ENCODE results near the gene WDR1. TPM values are rescaled to one million over a fixed set of nuclear protein-coding genes. Genes with fewer than 3 reads are reported as not detected.

WDR1 gene
- total RNA-seq, 1 donor from 2014 or later, result 96.0 TPM

DNA sequence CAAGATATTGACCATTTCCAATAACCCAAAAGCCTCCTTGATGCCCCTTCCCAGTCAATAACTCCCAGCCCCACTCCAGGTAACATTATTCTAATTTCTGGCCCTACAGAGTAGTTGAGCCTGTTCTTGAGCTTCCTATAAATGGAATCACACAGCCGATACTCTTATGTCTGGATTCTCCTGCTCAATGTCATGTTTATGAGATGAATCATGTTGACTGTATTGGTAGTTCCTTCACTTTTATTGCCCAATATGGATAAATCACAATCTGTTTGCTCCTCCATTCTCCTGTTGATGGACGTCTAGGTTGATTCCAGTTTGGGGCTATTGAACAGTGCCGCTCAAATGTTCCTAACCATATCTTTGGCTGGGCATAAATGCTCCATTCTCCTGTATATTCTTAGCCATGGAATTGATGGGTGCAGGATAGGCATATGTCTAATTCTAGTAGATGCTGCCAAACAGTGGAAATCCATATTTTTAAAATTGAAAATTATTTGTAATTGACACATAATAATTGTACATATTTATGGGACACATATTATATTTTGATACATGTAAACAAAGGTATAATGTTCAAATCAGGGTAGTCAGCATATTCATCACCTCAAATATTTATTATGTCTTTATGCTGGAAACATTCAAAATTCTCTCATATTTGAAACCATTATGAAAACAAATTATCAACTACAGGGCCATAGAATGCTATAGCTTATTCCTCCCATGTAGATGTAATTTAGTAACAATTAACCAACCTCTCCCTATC is 54.8 kb downstream of the WDR1 start:
- Histone ChIP-seq H3K36me3 (ENCODE audit: control insufficient read depth in 3 of 3, insufficient read depth in 3 of 3, low read length in 3 of 3) (peaks cover 0 to 6% (median 2%) of the 10 kb centered on the region in 3 donors), H3K27ac (ENCODE audit: low read depth, low read length) (no peak overlapping the region), H3K4me3 (ENCODE audit: low read length in 3 of 3) (no peak overlapping the region), H3K4me1 (ENCODE audit: control insufficient read depth in 3 of 3, insufficient read depth in 3 of 3, low read length in 3 of 3) (peaks cover 3 to 8% (median 3%) of the 10 kb centered on the region in 3 donors), H3K9me3 (ENCODE audit: control insufficient read depth in 3 of 3, low read length in 3 of 3) (no peaks in the 10 kb centered on the region), H3K9ac (ENCODE audit: low read depth in 1 of 3, low read length in 3 of 3) (no peak overlapping the region), H3K27me3 (ENCODE audit: control insufficient read depth in 3 of 3, insufficient read depth in 3 of 3, low read length in 3 of 3) (no peaks in the 10 kb centered on the region)

GRCh38 chr4:10058371-10058770 is 58.2 kb downstream of the WDR1 start:
- H3K4me1 ChIP-seq (ENCODE audit: control insufficient read depth in 3 of 3, insufficient read depth in 3 of 3, low read length in 3 of 3), result peaks cover 2 to 12% (median 6%) of the 10 kb centered on the region in 3 donors
- no peaks in the 10 kb centered on the region for H3K27me3 ChIP-seq (ENCODE audit: control insufficient read depth in 3 of 3, insufficient read depth in 3 of 3, low read length in 3 of 3)
- no peaks in the 10 kb centered on the region for H3K9me3 ChIP-seq (ENCODE audit: control insufficient read depth in 3 of 3, low read length in 3 of 3)
- H3K9ac ChIP-seq (ENCODE audit: low read depth in 1 of 3, low read length in 3 of 3), result no peak overlapping the region
- H3K27ac ChIP-seq (ENCODE audit: low read depth, low read length), result no peak overlapping the region
- H3K4me3 ChIP-seq (ENCODE audit: low read length in 3 of 3), result no peak overlapping the region
- H3K36me3 ChIP-seq (ENCODE audit: control insufficient read depth in 3 of 3, insufficient read depth in 3 of 3, low read length in 3 of 3), result no peaks in the 10 kb centered on the region

DNA sequence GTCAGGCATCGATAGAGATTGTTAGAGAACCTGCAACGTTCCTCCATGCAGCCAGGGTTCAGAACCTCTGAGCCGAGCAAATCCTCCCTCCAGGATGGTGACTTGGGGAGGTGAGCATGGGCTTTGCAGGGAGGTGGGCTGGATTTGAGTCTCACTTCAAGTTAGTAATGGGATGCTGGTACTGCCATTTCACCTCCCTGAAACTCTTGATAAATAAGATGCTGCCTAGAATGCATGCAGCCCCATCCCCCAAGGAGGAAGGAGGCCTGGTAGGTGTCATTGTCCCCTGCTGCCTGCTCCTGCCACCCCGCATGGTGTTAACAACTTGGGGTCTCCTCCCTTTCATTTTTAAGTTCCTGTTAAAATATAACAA is 59.6 kb downstream of the WDR1 start:
- Histone ChIP-seq H3K4me1 (ENCODE audit: control insufficient read depth in 3 of 3, insufficient read depth in 3 of 3, low read length in 3 of 3) (peaks cover 2 to 12% (median 6%) of the 10 kb centered on the region in 3 donors), H3K4me3 (ENCODE audit: low read length in 3 of 3) (no peak overlapping the region), H3K9ac (ENCODE audit: low read depth in 1 of 3, low read length in 3 of 3) (no peak overlapping the region), H3K9me3 (ENCODE audit: control insufficient read depth in 3 of 3, low read length in 3 of 3) (no peaks in the 10 kb centered on the region), H3K27ac (ENCODE audit: low read depth, low read length) (no peak overlapping the region), H3K36me3 (ENCODE audit: control insufficient read depth in 3 of 3, insufficient read depth in 3 of 3, low read length in 3 of 3) (no peaks in the 10 kb centered on the region), H3K27me3 (ENCODE audit: control insufficient read depth in 3 of 3, insufficient read depth in 3 of 3, low read length in 3 of 3) (no peaks in the 10 kb centered on the region)

- Histone ChIP-seq H3K9ac (ENCODE audit: low read depth in 1 of 3, low read length in 3 of 3) (no peak overlapping the region), H3K36me3 (ENCODE audit: control insufficient read depth in 3 of 3, insufficient read depth in 3 of 3, low read length in 3 of 3) (no peaks in the 10 kb centered on the region), H3K9me3 (ENCODE audit: control insufficient read depth in 3 of 3, low read length in 3 of 3) (no peaks in the 10 kb centered on the region), H3K27me3 (ENCODE audit: control insufficient read depth in 3 of 3, insufficient read depth in 3 of 3, low read length in 3 of 3) (no peaks in the 10 kb centered on the region), H3K4me1 (ENCODE audit: control insufficient read depth in 3 of 3, insufficient read depth in 3 of 3, low read length in 3 of 3) (peaks cover 2 to 12% (median 6%) of the 10 kb centered on the region in 3 donors), H3K27ac (ENCODE audit: low read depth, low read length) (no peak overlapping the region), H3K4me3 (ENCODE audit: low read length in 3 of 3) (no peak overlapping the region)
Observed at GRCh38 chr4:10056334-10057022, 60.1 kb downstream of the WDR1 start.

DNA sequence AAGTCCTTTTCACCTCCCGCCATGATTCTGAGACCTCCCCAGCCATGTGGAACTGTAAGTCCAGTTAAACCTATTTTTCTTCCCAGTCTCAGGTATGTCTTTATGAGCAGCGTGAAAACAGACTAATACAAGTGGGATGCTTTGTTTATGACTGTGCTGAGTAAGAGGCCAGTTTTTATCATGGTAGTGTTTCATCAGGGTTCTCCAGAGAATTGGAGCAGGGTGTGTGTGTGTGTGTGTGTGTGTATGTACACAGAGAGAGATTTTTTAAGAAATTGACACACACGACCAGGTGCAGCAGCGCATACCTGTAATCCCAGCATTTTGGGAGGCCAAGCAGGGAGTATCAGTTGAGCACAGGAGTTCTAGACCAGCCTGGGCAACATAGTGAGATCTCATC is 60.7 kb downstream of the WDR1 start:
- Histone ChIP-seq H3K4me1 (ENCODE audit: control insufficient read depth in 3 of 3, insufficient read depth in 3 of 3, low read length in 3 of 3) (peaks cover 2 to 12% (median 6%) of the 10 kb centered on the region in 3 donors), H3K9ac (ENCODE audit: low read depth in 1 of 3, low read length in 3 of 3) (no peak overlapping the region), H3K27me3 (ENCODE audit: control insufficient read depth in 3 of 3, insufficient read depth in 3 of 3, low read length in 3 of 3) (no peaks in the 10 kb centered on the region), H3K9me3 (ENCODE audit: control insufficient read depth in 3 of 3, low read length in 3 of 3) (no peaks in the 10 kb centered on the region), H3K36me3 (ENCODE audit: control insufficient read depth in 3 of 3, insufficient read depth in 3 of 3, low read length in 3 of 3) (no peaks in the 10 kb centered on the region), H3K27ac (ENCODE audit: low read depth, low read length) (no peak overlapping the region), H3K4me3 (ENCODE audit: low read length in 3 of 3) (no peak overlapping the region)

DNA sequence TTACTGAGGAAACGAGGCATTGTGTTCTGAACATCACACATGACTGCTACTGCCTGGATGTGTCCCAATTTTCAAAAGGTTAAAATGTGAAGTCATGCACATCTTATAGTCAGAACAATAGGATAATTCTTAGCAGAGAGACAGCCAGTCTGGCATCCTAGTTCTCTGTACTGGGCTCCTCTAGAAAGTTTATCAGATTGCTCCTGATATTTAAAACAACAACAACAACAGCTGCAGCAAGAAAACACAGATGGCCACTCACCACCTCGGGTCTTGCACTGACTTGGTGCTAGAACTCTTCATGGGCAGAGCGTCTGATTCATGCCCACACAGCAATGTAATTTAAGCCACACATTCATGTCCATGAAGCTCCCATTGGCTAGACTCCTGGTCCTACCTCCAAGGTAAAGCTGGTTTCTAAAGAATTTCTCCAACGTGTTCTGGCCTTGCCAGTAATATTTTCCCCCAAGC is 62.0 kb downstream of the WDR1 start:
- H3K36me3 ChIP-seq (ENCODE audit: control insufficient read depth in 3 of 3, insufficient read depth in 3 of 3, low read length in 3 of 3), result no peaks in the 10 kb centered on the region
- no peaks in the 10 kb centered on the region for H3K27me3 ChIP-seq (ENCODE audit: control insufficient read depth in 3 of 3, insufficient read depth in 3 of 3, low read length in 3 of 3)
- H3K9ac ChIP-seq (ENCODE audit: low read depth in 1 of 3, low read length in 3 of 3), result no peak overlapping the region
- H3K4me1 ChIP-seq (ENCODE audit: control insufficient read depth in 3 of 3, insufficient read depth in 3 of 3, low read length in 3 of 3), result peaks cover 2 to 12% (median 6%) of the 10 kb centered on the region in 3 donors
- no peak overlapping the region for H3K4me3 ChIP-seq (ENCODE audit: low read length in 3 of 3)
- H3K27ac ChIP-seq (ENCODE audit: low read depth, low read length), result no peak overlapping the region
- no peaks in the 10 kb centered on the region for H3K9me3 ChIP-seq (ENCODE audit: control insufficient read depth in 3 of 3, low read length in 3 of 3)

- no peaks in the 10 kb centered on the region for H3K27me3 ChIP-seq (ENCODE audit: control insufficient read depth in 3 of 3, insufficient read depth in 3 of 3, low read length in 3 of 3)
- H3K9me3 ChIP-seq (ENCODE audit: control insufficient read depth in 3 of 3, low read length in 3 of 3), result no peaks in the 10 kb centered on the region
- H3K4me3 ChIP-seq (ENCODE audit: low read length in 3 of 3), result no peak overlapping the region
- H3K9ac ChIP-seq (ENCODE audit: low read depth in 1 of 3, low read length in 3 of 3), result no peak overlapping the region
- H3K4me1 ChIP-seq (ENCODE audit: control insufficient read depth in 3 of 3, insufficient read depth in 3 of 3, low read length in 3 of 3), result peaks cover 2 to 12% (median 6%) of the 10 kb centered on the region in 3 donors
- H3K36me3 ChIP-seq (ENCODE audit: control insufficient read depth in 3 of 3, insufficient read depth in 3 of 3, low read length in 3 of 3), result no peaks in the 10 kb centered on the region
- H3K27ac ChIP-seq (ENCODE audit: low read depth, low read length), result no peak overlapping the region
Observed at GRCh38 chr4:10053635-10054453, 62.8 kb downstream of the WDR1 start.

DNA sequence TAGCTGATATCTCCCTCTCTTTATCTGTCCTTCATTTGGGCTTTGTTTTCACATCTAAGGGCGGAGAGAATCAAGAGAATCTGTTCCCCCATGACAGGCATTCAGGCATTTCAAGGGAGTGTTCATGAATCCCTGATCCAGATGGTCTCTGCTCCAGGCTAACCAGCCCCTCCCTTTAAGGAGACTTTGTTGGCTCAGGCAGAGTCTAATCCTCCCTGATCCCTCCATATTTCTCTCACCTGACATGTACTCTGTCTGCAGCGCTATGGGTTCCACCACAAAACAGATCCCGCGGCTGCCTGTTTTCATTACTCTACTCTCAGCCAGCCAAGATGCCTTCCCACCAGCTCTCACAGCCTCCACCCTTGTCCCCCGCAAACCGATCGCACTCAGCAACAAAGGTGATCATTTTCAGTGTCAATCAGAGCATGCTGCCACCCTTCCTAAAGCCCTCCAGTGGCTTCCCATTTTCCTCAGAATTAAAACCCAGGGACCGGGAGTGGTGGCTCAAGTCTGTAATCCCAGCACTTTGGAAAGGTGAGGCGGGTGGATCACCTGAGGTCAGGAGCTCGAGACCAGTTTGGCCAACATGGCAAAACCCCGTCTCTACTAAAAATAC is 65.0 kb downstream of the WDR1 start:
- Histone ChIP-seq H3K27me3 (ENCODE audit: control insufficient read depth in 3 of 3, insufficient read depth in 3 of 3, low read length in 3 of 3) (no peaks in the 10 kb centered on the region), H3K9me3 (ENCODE audit: control insufficient read depth in 3 of 3, low read length in 3 of 3) (no peaks in the 10 kb centered on the region), H3K36me3 (ENCODE audit: control insufficient read depth in 3 of 3, insufficient read depth in 3 of 3, low read length in 3 of 3) (no peaks in the 10 kb centered on the region), H3K4me3 (ENCODE audit: low read length in 3 of 3) (no peak overlapping the region), H3K9ac (ENCODE audit: low read depth in 1 of 3, low read length in 3 of 3) (no peak overlapping the region), H3K27ac (ENCODE audit: low read depth, low read length) (no peak overlapping the region), H3K4me1 (ENCODE audit: control insufficient read depth in 3 of 3, insufficient read depth in 3 of 3, low read length in 3 of 3) (peaks cover 2 to 12% (median 6%) of the 10 kb centered on the region in 3 donors)

GRCh38 chr4:10050721-10051120 is 65.9 kb downstream of the WDR1 start:
- Histone ChIP-seq H3K9me3 (ENCODE audit: control insufficient read depth in 3 of 3, low read length in 3 of 3) (no peaks in the 10 kb centered on the region), H3K27me3 (ENCODE audit: control insufficient read depth in 3 of 3, insufficient read depth in 3 of 3, low read length in 3 of 3) (no peaks in the 10 kb centered on the region), H3K4me3 (ENCODE audit: low read length in 3 of 3) (no peak overlapping the region), H3K36me3 (ENCODE audit: control insufficient read depth in 3 of 3, insufficient read depth in 3 of 3, low read length in 3 of 3) (no peaks in the 10 kb centered on the region), H3K27ac (ENCODE audit: low read depth, low read length) (no peak overlapping the region), H3K9ac (ENCODE audit: low read depth in 1 of 3, low read length in 3 of 3) (no peak overlapping the region), H3K4me1 (ENCODE audit: control insufficient read depth in 3 of 3, insufficient read depth in 3 of 3, low read length in 3 of 3) (peaks cover 2 to 12% (median 6%) of the 10 kb centered on the region in 3 donors)

Measured in skeletal muscle tissue (tissue), 4 donors.